ENCODE results near the gene MAPKBP1.

MAPKBP1 gene

GRCh38 chr15:41810651-41811431, 36.6 kb downstream of the MAPKBP1 start:
- DNase-seq (ENCODE audit: low read depth): no peak
- Histone ChIP-seq H3K27me3 (replicated peaks; ENCODE audit: control insufficient read depth, insufficient read depth, low read length) (no peaks in the 10 kb centered on the region), H3K9ac (ENCODE audit: low read length) (no peak overlapping the region), H3K9me3 (ENCODE audit: control insufficient read depth, low read length) (no peaks in the 10 kb centered on the region), H3K4me3 (ENCODE audit: low read length) (no peak overlapping the region), H3K36me3 (ENCODE audit: control insufficient read depth, insufficient read depth, low read length, severe bottlenecking) (peaks cover 26% of the 10 kb centered on the region), H3K4me1 (ENCODE audit: control insufficient read depth, insufficient read depth, low read length) (peaks cover 8% of the 10 kb centered on the region)

- H3K4me3 ChIP-seq (ENCODE audit: low read length): no peak overlapping the region
- H3K36me3 ChIP-seq (ENCODE audit: control insufficient read depth, insufficient read depth, low read length, severe bottlenecking): peaks cover 33% of the 10 kb centered on the region
- H3K4me1 ChIP-seq (ENCODE audit: control insufficient read depth, insufficient read depth, low read length): peaks cover 8% of the 10 kb centered on the region
- H3K27me3 ChIP-seq (replicated peaks; ENCODE audit: control insufficient read depth, insufficient read depth, low read length): no peaks in the 10 kb centered on the region
- peak; percentile 95 for DNase-seq (ENCODE audit: low read depth)
- no peak overlapping the region for H3K9ac ChIP-seq (ENCODE audit: low read length)
- H3K9me3 ChIP-seq (ENCODE audit: control insufficient read depth, low read length): no peaks in the 10 kb centered on the region
Observed at GRCh38 chr15:41811432-41812195, 37.3 kb downstream of the MAPKBP1 start.

- peaks cover 8% of the 10 kb centered on the region for H3K4me1 ChIP-seq (ENCODE audit: control insufficient read depth, insufficient read depth, low read length)
- no peaks in the 10 kb centered on the region for H3K9me3 ChIP-seq (ENCODE audit: control insufficient read depth, low read length)
Observed at GRCh38 chr15:41812820-41813375, 38.6 kb downstream of the MAPKBP1 start.

DNA sequence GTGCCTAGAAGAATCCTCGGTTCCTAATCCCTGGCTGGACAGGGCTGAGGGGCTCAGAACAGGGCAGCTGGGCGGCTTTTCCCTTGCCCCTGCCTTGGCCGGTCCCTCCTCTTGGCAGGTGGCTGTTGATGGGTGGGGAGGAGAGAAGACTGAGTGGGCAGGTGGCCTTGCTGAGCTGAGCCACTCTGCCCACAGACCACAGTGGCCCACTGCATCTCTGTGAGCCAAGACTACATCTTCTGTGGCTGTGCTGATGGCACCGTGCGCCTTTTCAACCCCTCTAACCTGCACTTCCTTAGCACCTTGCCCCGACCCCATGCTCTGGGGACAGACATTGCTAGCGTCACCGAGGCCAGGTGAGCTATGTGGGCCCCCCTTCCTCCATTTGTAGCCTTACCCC, 39.1 kb downstream of the MAPKBP1 start:
- no peaks in the 10 kb centered on the region for H3K27me3 ChIP-seq (replicated peaks; ENCODE audit: control insufficient read depth, insufficient read depth, low read length)
- peaks cover 51% of the 10 kb centered on the region for H3K36me3 ChIP-seq (ENCODE audit: control insufficient read depth, insufficient read depth, low read length, severe bottlenecking)
- H3K9ac ChIP-seq (ENCODE audit: low read length): no peak overlapping the region
- H3K4me3 ChIP-seq (ENCODE audit: low read length): no peak overlapping the region
- H3K4me1 ChIP-seq (ENCODE audit: control insufficient read depth, insufficient read depth, low read length): peaks cover 8% of the 10 kb centered on the region
- H3K9me3 ChIP-seq (ENCODE audit: control insufficient read depth, low read length): no peaks in the 10 kb centered on the region
- DNase-seq (ENCODE audit: low read depth): no peak

More at GRCh38 chr15:41812820-41813375, 38.6 kb downstream of the MAPKBP1 start:
- Histone ChIP-seq H3K36me3 (ENCODE audit: control insufficient read depth, insufficient read depth, low read length, severe bottlenecking) (peaks cover 46% of the 10 kb centered on the region), H3K4me3 (ENCODE audit: low read length) (no peak overlapping the region), H3K27me3 (replicated peaks; ENCODE audit: control insufficient read depth, insufficient read depth, low read length) (no peaks in the 10 kb centered on the region), H3K9ac (ENCODE audit: low read length) (no peak overlapping the region)
- DNase-seq (ENCODE audit: low read depth): no peak

GRCh38 chr15:41814534-41814933, 40.2 kb downstream of the MAPKBP1 start:
- Histone ChIP-seq H3K36me3 (ENCODE audit: control insufficient read depth, insufficient read depth, low read length, severe bottlenecking) (peaks cover 62% of the 10 kb centered on the region), H3K4me3 (ENCODE audit: low read length) (no peak overlapping the region), H3K27me3 (replicated peaks; ENCODE audit: control insufficient read depth, insufficient read depth, low read length) (no peaks in the 10 kb centered on the region), H3K4me1 (ENCODE audit: control insufficient read depth, insufficient read depth, low read length) (peaks cover 2% of the 10 kb centered on the region), H3K9me3 (ENCODE audit: control insufficient read depth, low read length) (no peaks in the 10 kb centered on the region), H3K9ac (ENCODE audit: low read length) (no peak overlapping the region)
- no peak for DNase-seq (ENCODE audit: low read depth)

DNA sequence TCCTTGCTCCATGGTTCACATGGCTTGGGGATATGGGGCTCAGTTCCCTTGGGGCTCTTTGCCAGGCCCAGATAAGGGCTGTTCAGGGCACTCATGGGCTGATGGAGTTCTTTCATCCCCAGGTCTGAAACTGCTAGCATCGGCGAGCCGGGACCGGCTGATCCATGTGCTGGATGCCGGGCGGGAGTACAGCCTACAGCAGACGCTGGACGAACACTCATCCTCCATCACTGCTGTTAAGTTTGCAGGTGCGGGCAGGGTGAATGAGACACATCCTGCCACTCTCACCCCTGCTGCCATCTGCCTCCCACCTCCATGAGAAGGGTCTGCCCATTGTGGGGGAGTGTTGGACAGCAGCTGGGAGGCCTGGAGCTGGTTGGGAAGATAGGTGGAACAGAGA, 42.5 kb downstream of the MAPKBP1 start:
- DNase-seq (ENCODE audit: low read depth): no peak
- Histone ChIP-seq H3K9ac (ENCODE audit: low read length) (no peak overlapping the region), H3K9me3 (ENCODE audit: control insufficient read depth, low read length) (no peaks in the 10 kb centered on the region), H3K4me3 (ENCODE audit: low read length) (no peak overlapping the region), H3K4me1 (ENCODE audit: control insufficient read depth, insufficient read depth, low read length) (no peaks in the 10 kb centered on the region), H3K36me3 (ENCODE audit: control insufficient read depth, insufficient read depth, low read length, severe bottlenecking) (peaks cover 84% of the 10 kb centered on the region), H3K27me3 (replicated peaks; ENCODE audit: control insufficient read depth, insufficient read depth, low read length) (no peaks in the 10 kb centered on the region)

GRCh38 chr15:41817327-41817726, 43.0 kb downstream of the MAPKBP1 start:
- Histone ChIP-seq H3K9me3 (ENCODE audit: control insufficient read depth, low read length) (no peaks in the 10 kb centered on the region), H3K36me3 (ENCODE audit: control insufficient read depth, insufficient read depth, low read length, severe bottlenecking) (peaks cover 85% of the 10 kb centered on the region), H3K9ac (ENCODE audit: low read length) (no peak overlapping the region), H3K4me1 (ENCODE audit: control insufficient read depth, insufficient read depth, low read length) (no peaks in the 10 kb centered on the region), H3K4me3 (ENCODE audit: low read length) (no peak overlapping the region), H3K27me3 (replicated peaks; ENCODE audit: control insufficient read depth, insufficient read depth, low read length) (no peaks in the 10 kb centered on the region)
- no peak for DNase-seq (ENCODE audit: low read depth)

GRCh38 chr15:41817781-41818180, 43.5 kb downstream of the MAPKBP1 start:
- Histone ChIP-seq H3K36me3 (ENCODE audit: control insufficient read depth, insufficient read depth, low read length, severe bottlenecking) (peaks cover 85% of the 10 kb centered on the region), H3K4me1 (ENCODE audit: control insufficient read depth, insufficient read depth, low read length) (no peaks in the 10 kb centered on the region), H3K9ac (ENCODE audit: low read length) (no peak overlapping the region), H3K27me3 (replicated peaks; ENCODE audit: control insufficient read depth, insufficient read depth, low read length) (no peaks in the 10 kb centered on the region), H3K9me3 (ENCODE audit: control insufficient read depth, low read length) (no peaks in the 10 kb centered on the region), H3K4me3 (ENCODE audit: low read length) (no peak overlapping the region)
- DNase-seq (ENCODE audit: low read depth): no peak

GRCh38 chr15:41819455-41820050, 45.3 kb downstream of the MAPKBP1 start:
- peaks cover 94% of the 10 kb centered on the region for H3K36me3 ChIP-seq (ENCODE audit: control insufficient read depth, insufficient read depth, low read length, severe bottlenecking)
- H3K9ac ChIP-seq (ENCODE audit: low read length): no peak overlapping the region
- H3K27me3 ChIP-seq (replicated peaks; ENCODE audit: control insufficient read depth, insufficient read depth, low read length): no peaks in the 10 kb centered on the region
- DNase-seq (ENCODE audit: low read depth): no peak
- H3K4me3 ChIP-seq (ENCODE audit: low read length): no peak overlapping the region
- H3K4me1 ChIP-seq (ENCODE audit: control insufficient read depth, insufficient read depth, low read length): no peaks in the 10 kb centered on the region
- no peaks in the 10 kb centered on the region for H3K9me3 ChIP-seq (ENCODE audit: control insufficient read depth, low read length)

DNA sequence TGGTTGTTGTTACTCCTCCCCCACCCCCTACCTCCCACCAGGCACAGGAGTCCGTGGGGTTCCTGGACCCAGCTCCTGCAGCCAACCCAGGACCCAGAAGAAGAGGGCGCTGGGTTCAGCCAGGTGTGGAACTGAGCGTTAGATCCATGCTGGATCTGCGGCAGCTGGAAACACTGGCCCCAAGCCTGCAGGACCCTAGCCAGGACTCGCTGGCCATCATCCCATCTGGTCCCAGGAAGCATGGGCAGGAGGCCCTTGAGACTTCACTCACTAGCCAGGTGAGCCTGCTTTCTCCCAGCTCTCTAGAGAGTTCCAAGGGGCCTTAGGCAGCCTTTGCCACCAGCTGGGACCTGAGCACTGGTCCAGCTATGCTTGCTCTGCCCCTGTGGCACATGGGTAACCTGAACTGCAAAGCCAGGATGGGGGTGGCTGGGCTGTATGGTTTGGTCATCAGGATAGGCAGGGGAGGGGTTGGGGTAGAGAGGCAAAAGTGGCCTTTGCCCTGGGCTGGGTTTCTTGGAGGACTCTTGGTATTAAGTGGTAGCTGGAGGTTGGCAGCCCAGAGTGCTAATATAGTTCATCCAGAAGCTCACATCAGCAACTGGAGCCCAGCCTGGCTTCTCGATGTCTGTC, 46.6 kb downstream of the MAPKBP1 start:
- Histone ChIP-seq H3K4me1 (ENCODE audit: control insufficient read depth, insufficient read depth, low read length) (no peaks in the 10 kb centered on the region), H3K4me3 (ENCODE audit: low read length) (no peak overlapping the region), H3K27me3 (replicated peaks; ENCODE audit: control insufficient read depth, insufficient read depth, low read length) (no peaks in the 10 kb centered on the region), H3K36me3 (ENCODE audit: control insufficient read depth, insufficient read depth, low read length, severe bottlenecking) (peaks cover 92% of the 10 kb centered on the region), H3K9ac (ENCODE audit: low read length) (no peak overlapping the region), H3K9me3 (ENCODE audit: control insufficient read depth, low read length) (no peaks in the 10 kb centered on the region)
- no peak for DNase-seq (ENCODE audit: low read depth)

GRCh38 chr15:41821831-41822230, 47.5 kb downstream of the MAPKBP1 start:
- Histone ChIP-seq H3K9ac (ENCODE audit: low read length) (no peak overlapping the region), H3K4me3 (ENCODE audit: low read length) (no peak overlapping the region), H3K4me1 (ENCODE audit: control insufficient read depth, insufficient read depth, low read length) (no peaks in the 10 kb centered on the region), H3K9me3 (ENCODE audit: control insufficient read depth, low read length) (no peaks in the 10 kb centered on the region), H3K27me3 (replicated peaks; ENCODE audit: control insufficient read depth, insufficient read depth, low read length) (no peaks in the 10 kb centered on the region), H3K36me3 (ENCODE audit: control insufficient read depth, insufficient read depth, low read length, severe bottlenecking) (peaks cover 87% of the 10 kb centered on the region)
- DNase-seq (ENCODE audit: low read depth): no peak

Measured in adipocyte (in vitro differentiated cells).